ENCODE data around the gene NNMT. TPM values are rescaled to one million over a fixed set of nuclear protein-coding genes. Genes with fewer than 3 reads are reported as not detected.

Gene NNMT
- total RNA-seq, 4 donors from 2014 or later: 371 to 1,487 (median 726) TPM

GRCh38 chr11:114259124-114259526, 37.1 kb upstream of the NNMT start:
- TF ChIP-seq CTCF (IDR thresholded peaks at IDR 0.05; ENCODE audit: low read depth): no peak

- TF ChIP-seq CTCF (IDR thresholded peaks at IDR 0.05; ENCODE audit: low read depth): no peak
Measured at GRCh38 chr11:114259551-114259983, 36.6 kb upstream of the NNMT start.

GRCh38 chr11:114260077-114260476, 36.1 kb upstream of the NNMT start:
- no peak for TF ChIP-seq CTCF (IDR thresholded peaks at IDR 0.05; ENCODE audit: low read depth)

GRCh38 chr11:114260483-114260882, 35.7 kb upstream of the NNMT start:
- no peak for TF ChIP-seq CTCF (IDR thresholded peaks at IDR 0.05; ENCODE audit: low read depth)

- no peak for TF ChIP-seq CTCF (IDR thresholded peaks at IDR 0.05; ENCODE audit: low read depth)
Measured at GRCh38 chr11:114261791-114262190, 34.4 kb upstream of the NNMT start.

- TF ChIP-seq CTCF (IDR thresholded peaks at IDR 0.05; ENCODE audit: low read depth): no peak
Measured at GRCh38 chr11:114262681-114263512, 33.3 kb upstream of the NNMT start.

GRCh38 chr11:114263513-114264170, 32.6 kb upstream of the NNMT start:
- TF ChIP-seq CTCF (IDR thresholded peaks at IDR 0.05; ENCODE audit: low read depth): no peak
